GM12878 (cell line): ENCODE measurements around the gene RIOK1. TPM values are rescaled to one million over a fixed set of nuclear protein-coding genes. Genes with fewer than 3 reads are reported as not detected.

Source experiments
- ATAC-seq: fragments of 200-7000 bp; cut with Tn5 transposase; 3 replicates; pipeline ENCODE4 v1.9.1; 2020; ENCODE audit warnings: mild to moderate bottlenecking, moderate library complexity
- BruUV-seq: library from RNA; stranded (reverse); fragments of 400-500 nt; replicated peaks from 2 replicates; lab custom pipeline; 2021; lab: Mats Ljungman, UMichigan
- CTCF ChIA-PET: fragments of 300-600 bp; sonication (Branson Sonifier 250); formaldehyde crosslinking; extraction: SDS; loops from one replicate; lab custom pipeline; 2021; ENCODE audit warnings: inconsistent platforms; lab: Yijun Ruan, JAX
- POLR2A ChIA-PET: fragments of 350-600 bp; formaldehyde crosslinking; extraction: SDS; loops from one replicate; lab custom pipeline; 2021; ENCODE audit warnings: inconsistent platforms; lab: Charles Lee
- RAD21 ChIA-PET: fragments of 300-600 bp; sonication (Branson Sonifier 250); formaldehyde crosslinking; loops from one replicate; lab custom pipeline; 2023; ENCODE audit warnings: antibody characterized with exemption; ENCODE audit not compliant: unreplicated experiment; lab: Charles Lee
- SMC1A ChIA-PET: fragments of 300-600 bp; sonication (Branson Sonifier 250); formaldehyde crosslinking; loops from one replicate; lab custom pipeline; 2023; ENCODE audit not compliant: unreplicated experiment, uncharacterized antibody; lab: Charles Lee
- DNase-seq: peaks from one replicate; pipeline ENCODE4 v3.0.0-alpha.2; 2011; ENCODE audit warnings: low read depth, low spot score
- FAIRE-seq: peaks from 3 replicates; lab custom pipeline; 2011; peaks lifted over from hg19 to GRCh38; lab: Jason Lieb, UNC
- H2AFZ ChIP-seq: 2 replicates; pipeline ENCODE4 v1.6.0; 2011; ENCODE audit warnings: low read depth, low read length, control low read depth; ENCODE audit not compliant: control insufficient read depth
- H3K27ac ChIP-seq: 2 replicates; pipeline ENCODE4 v1.5.1; 2011; ENCODE audit warnings: control low read depth; ENCODE audit not compliant: control insufficient read depth, insufficient read depth
- H3K27me3 ChIP-seq, 2 experiments: replicated peaks in 1 of 2; 2 replicates each; pipeline versions ENCODE4 v1.6.0 to v1.6.1; 2011; ENCODE audit warnings: low read length in 1 of 2; ENCODE audit not compliant: control insufficient read depth in 2 of 2, insufficient read depth in 2 of 2
- H3K36me3 ChIP-seq, 2 experiments: 2 replicates each; pipeline ENCODE4 v1.5.1; 2011; ENCODE audit warnings: low read length in 1 of 2; ENCODE audit not compliant: control insufficient read depth in 2 of 2, insufficient read depth in 2 of 2
- H3K4me1 ChIP-seq: 2 replicates; pipeline ENCODE4 v1.6.1; 2011; ENCODE audit warnings: mild to moderate bottlenecking, low read length, moderate library complexity, mixed read lengths; ENCODE audit not compliant: control insufficient read depth, insufficient read depth
- H3K4me2 ChIP-seq: 2 replicates; pipeline ENCODE4 v1.6.0; 2011; ENCODE audit warnings: control low read depth; ENCODE audit not compliant: control insufficient read depth, insufficient read depth
- H3K4me3 ChIP-seq: fragments of 200-600 bp; sonication (generic); 2 replicates; pipeline ENCODE4 v1.5.1; 2016
- H3K79me2 ChIP-seq: 2 replicates; pipeline ENCODE4 v1.6.0; 2011; ENCODE audit warnings: low read length; ENCODE audit not compliant: control insufficient read depth, insufficient read depth
- H3K9ac ChIP-seq: 2 replicates; pipeline ENCODE4 v1.8.0; 2011; ENCODE audit warnings: low read length, control low read depth, mixed read lengths; ENCODE audit not compliant: control insufficient read depth, insufficient read depth
- H3K9me3 ChIP-seq: replicated peaks from 3 replicates; pipeline ENCODE4 v1.5.1; 2011; ENCODE audit warnings: mild to moderate bottlenecking, low read length; ENCODE audit not compliant: control insufficient read depth, insufficient read depth
- H4K20me1 ChIP-seq: 2 replicates; pipeline ENCODE4 v1.6.0; 2011; ENCODE audit not compliant: control insufficient read depth, insufficient read depth
- CBX3 ChIP-seq: fragments of 200-600 bp; sonication (generic); IDR thresholded peaks from 2 replicates; pipeline ENCODE4 v1.6.1; 2016; ENCODE audit warnings: low read depth, borderline replicate concordance
- DPF2 ChIP-seq: fragments of 450-650 bp; IDR thresholded peaks from 2 replicates; pipeline ENCODE4 v1.6.1; 2017; ENCODE audit warnings: mild to moderate bottlenecking
- GATAD2B ChIP-seq: fragments of 450-650 bp; conservative IDR thresholded peaks from 2 replicates; pipeline ENCODE4 v1.6.1; 2017; ENCODE audit warnings: low read depth, mild to moderate bottlenecking, moderate library complexity
- HDAC2 ChIP-seq: fragments of 200-600 bp; sonication (generic); IDR thresholded peaks from 2 replicates; pipeline ENCODE4 v1.6.1; 2017
- IKZF2 ChIP-seq, 2 experiments: fragments of 450-650 bp; IDR thresholded peaks; 2 replicates each; pipeline ENCODE4 v1.6.1; 2017; ENCODE audit warnings: mild to moderate bottlenecking in 2 of 2, moderate library complexity in 2 of 2
- NR2F1 ChIP-seq: fragments of 450-650 bp; conservative IDR thresholded peaks from 2 replicates; pipeline ENCODE4 v1.6.1; 2017; ENCODE audit warnings: mild to moderate bottlenecking
- SKIL ChIP-seq: fragments of 450-650 bp; IDR thresholded peaks from 2 replicates; pipeline ENCODE4 v1.6.1; 2017; ENCODE audit warnings: mild to moderate bottlenecking, low read depth, inconsistent platforms; ENCODE audit not compliant: poor library complexity, severe bottlenecking
- SREBF1 ChIP-seq: IDR thresholded peaks from 2 replicates; pipeline ENCODE4 v1.6.1; 2012; ENCODE audit warnings: mild to moderate bottlenecking, low read length
- TCF12 ChIP-seq: IDR thresholded peaks from 2 replicates; pipeline ENCODE4 v1.6.1; 2011; ENCODE audit warnings: low read depth, mild to moderate bottlenecking, low read length
- TCF3 ChIP-seq: IDR thresholded peaks from 2 replicates; pipeline ENCODE4 v1.6.1; 2012; ENCODE audit warnings: low read depth, mild to moderate bottlenecking, low read length, borderline replicate concordance; ENCODE audit not compliant: insufficient read depth
- ZNF592 ChIP-seq: fragments of 450-650 bp; IDR thresholded peaks from 2 replicates; pipeline ENCODE4 v1.6.1; 2017; ENCODE audit warnings: mild to moderate bottlenecking, moderate library complexity
- WGBS: methylation state at CpG from one replicate; pipeline ENCODE4 v1.1.6; 2016; ENCODE audit warnings: low lambda C conversion rate; ENCODE audit not compliant: insufficient replicate concordance, insufficient coverage; ENCODE audit errors: missing lambda C conversion rate; 5-methylcytosine and 5-hydroxymethylcytosine counted together
- in situ Hi-C: fragments of 300-500 bp; cut with MboI; formaldehyde crosslinking; loops from 9 replicates; pipeline ENCODE4 v1.14.3; 2018; ENCODE audit warnings: mixed read lengths
- intact Hi-C: fragments of 100-400 bp; cut with micrococcal nuclease; formaldehyde crosslinking; loops from one replicate; pipeline ENCODE4 v1.14.2; 2022; ENCODE audit not compliant: unreplicated experiment
- polyA plus RNA-seq, 11 experiments: library from polyadenylated mRNA; depleted of rRNA in 4 of 11; unstranded in 6 of 11; stranded (reverse) in 5 of 11; fragments of >200 nt; fragmentation: Nextera tagmentation in 4 of 11; fragmentation: Illumina TruSeq in 1 of 11; extraction: Ambion mirVana in 4 of 11; extraction: Trizol in 1 of 11; gene quantifications; 1 replicate in 1 of 11; 2 replicates in 10 of 11; pipeline versions ENCODE4 v1.2.1 to v1.2.3, GENCODE V29; 2011 to 2016; ENCODE audit warnings: inconsistent platforms in 2 of 11, missing spikeins in 2 of 11, low read depth in 1 of 11
- total RNA-seq, 4 experiments: library from RNA; depleted of rRNA in 3 of 4; stranded (reverse); fragments of >200 nt in 3 of 4; fragmentation: Illumina TruSeq in 1 of 4; extraction: Trizol in 1 of 4; gene quantifications; 2 replicates each; pipeline versions ENCODE4 v1.2.1 to v1.2.3, GENCODE V29; 2013 to 2021
- TF ChIP-seq, protein P1 (sequence below): IDR thresholded peaks from 2 replicates; pipeline ENCODE4 v1.6.1; 2012; ENCODE audit warnings: mild to moderate bottlenecking, low read depth, low read length
- TF ChIP-seq, protein P2 (sequence below): IDR thresholded peaks from 2 replicates; pipeline ENCODE4 v1.6.1; 2012; ENCODE audit warnings: low read length, inconsistent platforms

The RIOK1 gene
- total and polyA plus RNA-seq, 10 of the 15 experiments (the other 5 are each of a cell fraction or from before 2014, with no cell fraction given), result 16.1 to 44.6 (median 33.7) TPM

DNA sequence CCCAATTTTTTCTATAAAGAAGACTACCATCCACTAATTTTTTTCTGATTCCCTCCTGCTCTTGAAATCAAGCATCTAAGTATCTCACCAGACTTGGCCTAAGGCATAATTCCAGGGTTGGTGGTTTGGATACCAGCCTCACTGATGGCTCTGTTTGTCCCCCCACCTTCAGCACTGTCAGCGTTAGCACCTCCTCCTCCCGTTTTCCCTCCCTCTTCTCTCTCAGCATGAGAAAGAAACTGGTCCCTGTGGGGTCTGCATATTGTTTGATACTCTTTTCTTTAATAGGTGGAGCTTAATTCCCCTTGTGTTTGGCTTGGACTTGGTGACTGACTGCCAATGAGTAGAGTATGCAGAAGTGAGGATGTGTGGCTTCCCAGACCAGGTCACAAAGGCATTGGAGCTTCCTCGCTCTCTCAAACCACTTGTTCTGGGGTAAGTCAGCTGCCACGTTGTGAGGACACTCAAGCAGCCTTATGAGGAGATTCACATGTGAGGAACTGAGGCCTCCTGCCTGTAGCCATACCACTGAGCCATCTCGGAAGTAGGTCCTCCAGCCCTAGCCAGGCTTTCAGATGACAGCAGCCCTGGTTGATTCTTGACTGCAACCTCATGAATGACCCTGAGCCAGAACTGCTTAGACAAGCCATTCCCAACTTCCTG lies 65.2 kb downstream of the RIOK1 start:
- RAD21 ChIA-PET, result no interaction called here
- no peak overlapping the region for H3K4me3 ChIP-seq
- H3K9ac ChIP-seq, result no peak overlapping the region
- POLR2A ChIA-PET, result no interaction called here
- H4K20me1 ChIP-seq, result no peaks in the 10 kb centered on the region
- H3K4me2 ChIP-seq, result no peak overlapping the region
- intact Hi-C loops (no loop called here), in situ Hi-C loops (no loop called here)
- ATAC-seq (no peak), FAIRE-seq (no peak), DNase-seq (no peak)
- no peaks in the 10 kb centered on the region for H3K9me3 ChIP-seq
- H2AFZ ChIP-seq, result no peak overlapping the region
- H3K27ac ChIP-seq, result no peak overlapping the region
- BruUV-seq, result no TSS peak
- no peaks in the 10 kb centered on the region; a peak in 1 of 4 replicates for H3K27me3 ChIP-seq
- no peaks in the 10 kb centered on the region for H3K4me1 ChIP-seq
- WGBS, result 30% methylated on average over 5 of the region's 5 CpGs
- no peaks in the 10 kb centered on the region for H3K79me2 ChIP-seq
- H3K36me3 ChIP-seq, result no peaks in the 10 kb centered on the region
- CTCF ChIA-PET, result interaction anchor here (0.6 to 1.3 kb wide), 2 partner anchors 112 to 903 kb away, joined by 3 read pairs; no protein-coding TSS in a partner anchor
- SMC1A ChIA-PET, result interaction anchor here (0.7 kb wide), 1 partner anchor 527 kb away, joined by 3 read pairs; no protein-coding TSS in a partner anchor
- TF ChIP-seq DPF2, result no peak
- no peak for TF ChIP-seq SREBF1
- TF ChIP-seq SKIL, result no peak
- TF ChIP-seq HDAC2, result no peak
- no peak for TF ChIP-seq ZNF592
- TF ChIP-seq IKZF2 (IDR thresholded peaks at IDR 0.05), result no peak
- TF ChIP-seq, protein P1, sequence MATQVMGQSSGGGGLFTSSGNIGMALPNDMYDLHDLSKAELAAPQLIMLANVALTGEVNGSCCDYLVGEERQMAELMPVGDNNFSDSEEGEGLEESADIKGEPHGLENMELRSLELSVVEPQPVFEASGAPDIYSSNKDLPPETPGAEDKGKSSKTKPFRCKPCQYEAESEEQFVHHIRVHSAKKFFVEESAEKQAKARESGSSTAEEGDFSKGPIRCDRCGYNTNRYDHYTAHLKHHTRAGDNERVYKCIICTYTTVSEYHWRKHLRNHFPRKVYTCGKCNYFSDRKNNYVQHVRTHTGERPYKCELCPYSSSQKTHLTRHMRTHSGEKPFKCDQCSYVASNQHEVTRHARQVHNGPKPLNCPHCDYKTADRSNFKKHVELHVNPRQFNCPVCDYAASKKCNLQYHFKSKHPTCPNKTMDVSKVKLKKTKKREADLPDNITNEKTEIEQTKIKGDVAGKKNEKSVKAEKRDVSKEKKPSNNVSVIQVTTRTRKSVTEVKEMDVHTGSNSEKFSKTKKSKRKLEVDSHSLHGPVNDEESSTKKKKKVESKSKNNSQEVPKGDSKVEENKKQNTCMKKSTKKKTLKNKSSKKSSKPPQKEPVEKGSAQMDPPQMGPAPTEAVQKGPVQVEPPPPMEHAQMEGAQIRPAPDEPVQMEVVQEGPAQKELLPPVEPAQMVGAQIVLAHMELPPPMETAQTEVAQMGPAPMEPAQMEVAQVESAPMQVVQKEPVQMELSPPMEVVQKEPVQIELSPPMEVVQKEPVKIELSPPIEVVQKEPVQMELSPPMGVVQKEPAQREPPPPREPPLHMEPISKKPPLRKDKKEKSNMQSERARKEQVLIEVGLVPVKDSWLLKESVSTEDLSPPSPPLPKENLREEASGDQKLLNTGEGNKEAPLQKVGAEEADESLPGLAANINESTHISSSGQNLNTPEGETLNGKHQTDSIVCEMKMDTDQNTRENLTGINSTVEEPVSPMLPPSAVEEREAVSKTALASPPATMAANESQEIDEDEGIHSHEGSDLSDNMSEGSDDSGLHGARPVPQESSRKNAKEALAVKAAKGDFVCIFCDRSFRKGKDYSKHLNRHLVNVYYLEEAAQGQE, result no peak
- TF ChIP-seq TCF3, result no peak
- no peak for TF ChIP-seq CBX3
- TF ChIP-seq TCF12, result no peak
- no peak for TF ChIP-seq GATAD2B
- no peak for TF ChIP-seq NR2F1
- TF ChIP-seq, protein P2, sequence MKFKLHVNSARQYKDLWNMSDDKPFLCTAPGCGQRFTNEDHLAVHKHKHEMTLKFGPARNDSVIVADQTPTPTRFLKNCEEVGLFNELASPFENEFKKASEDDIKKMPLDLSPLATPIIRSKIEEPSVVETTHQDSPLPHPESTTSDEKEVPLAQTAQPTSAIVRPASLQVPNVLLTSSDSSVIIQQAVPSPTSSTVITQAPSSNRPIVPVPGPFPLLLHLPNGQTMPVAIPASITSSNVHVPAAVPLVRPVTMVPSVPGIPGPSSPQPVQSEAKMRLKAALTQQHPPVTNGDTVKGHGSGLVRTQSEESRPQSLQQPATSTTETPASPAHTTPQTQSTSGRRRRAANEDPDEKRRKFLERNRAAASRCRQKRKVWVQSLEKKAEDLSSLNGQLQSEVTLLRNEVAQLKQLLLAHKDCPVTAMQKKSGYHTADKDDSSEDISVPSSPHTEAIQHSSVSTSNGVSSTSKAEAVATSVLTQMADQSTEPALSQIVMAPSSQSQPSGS, result no peak
